ENCODE data around the gene IKZF4.
"Not testable (repeated sequence)": the region's sequence is repeated elsewhere in the genome, so short reads cannot be mapped to it uniquely, and the experiment has no call there.

IKZF4 gene

DNA sequence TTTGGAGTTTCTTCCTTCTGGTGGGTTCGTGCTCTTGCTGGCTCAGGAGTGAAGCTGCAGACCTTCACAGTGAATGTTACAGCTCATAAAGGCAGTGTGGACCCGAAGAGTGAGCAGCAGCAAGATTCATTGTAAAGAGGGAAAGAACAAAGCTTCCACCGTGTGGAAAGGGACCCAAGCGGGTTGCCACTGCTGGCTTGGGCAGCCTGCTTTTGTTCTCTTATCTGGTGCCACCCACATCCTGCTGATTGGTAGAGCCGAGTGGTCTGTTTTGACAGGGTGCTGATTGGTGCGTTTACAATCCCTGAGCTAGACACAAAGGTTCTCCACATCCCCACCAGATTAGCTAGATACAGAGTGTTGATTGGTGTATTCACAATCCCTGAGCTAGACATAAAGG, 21.3 kb upstream of the IKZF4 start:
- DNase-seq, result peak in 1 of 5 experiments; percentile 59

DNA sequence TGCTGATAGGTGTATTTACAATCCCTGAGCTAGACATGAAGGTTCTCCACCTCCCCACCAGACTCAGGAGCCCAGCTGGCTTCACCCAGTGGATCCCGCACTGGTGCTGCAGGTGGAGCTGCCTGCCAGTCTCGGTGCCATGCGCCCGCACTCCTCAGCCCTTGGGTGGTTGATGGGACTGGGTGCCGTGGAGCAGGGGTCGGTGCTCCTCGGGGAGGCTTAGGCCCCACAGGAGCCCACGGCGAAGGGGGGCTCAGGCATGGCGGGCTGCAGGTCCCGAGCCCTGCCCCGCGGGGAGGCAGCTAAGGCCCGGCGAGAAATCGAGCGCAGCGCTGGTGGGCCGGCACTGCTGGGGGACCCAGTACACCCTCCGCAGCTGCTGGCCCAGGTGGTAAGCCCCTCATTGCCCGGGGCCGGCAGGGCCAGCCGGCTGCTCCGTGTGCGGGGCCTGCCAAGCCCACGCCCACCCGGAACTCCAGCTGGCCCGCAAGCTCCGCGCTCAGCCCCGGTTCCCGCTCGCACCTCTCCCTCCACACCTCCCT, 20.8 kb upstream of the IKZF4 start:
- DNase-seq, result not testable (repeated sequence)

DNA sequence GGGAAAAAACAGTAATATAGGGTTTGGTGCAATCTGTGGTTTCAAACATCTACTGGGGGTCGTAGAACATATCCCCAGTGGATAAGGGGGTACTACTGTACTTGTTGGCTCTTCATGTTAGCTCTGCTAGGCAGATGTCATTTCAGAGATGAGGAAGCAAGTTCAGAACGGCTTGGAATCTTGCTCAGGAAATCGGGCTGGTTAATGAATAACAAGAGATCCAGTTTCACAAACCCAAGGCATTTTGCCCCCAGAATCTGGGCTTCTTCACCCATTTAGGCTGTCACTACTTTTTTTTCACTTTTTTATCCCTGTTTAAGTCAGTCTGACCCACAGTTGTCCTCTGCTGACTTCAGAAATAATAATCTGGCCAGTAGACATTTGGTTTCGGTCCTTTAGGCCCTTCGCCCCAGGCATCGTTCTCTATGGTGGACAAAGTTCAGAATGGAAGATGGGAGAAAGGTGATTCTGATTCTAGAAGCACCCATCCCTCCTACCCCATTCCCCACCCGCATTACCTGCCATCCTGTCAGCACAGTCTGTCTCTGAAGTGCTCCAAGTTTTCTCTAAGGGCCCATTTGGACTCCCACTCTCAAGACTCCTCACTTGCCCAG, 19.2 kb upstream of the IKZF4 start:
- DNase-seq, result no peak

DNA sequence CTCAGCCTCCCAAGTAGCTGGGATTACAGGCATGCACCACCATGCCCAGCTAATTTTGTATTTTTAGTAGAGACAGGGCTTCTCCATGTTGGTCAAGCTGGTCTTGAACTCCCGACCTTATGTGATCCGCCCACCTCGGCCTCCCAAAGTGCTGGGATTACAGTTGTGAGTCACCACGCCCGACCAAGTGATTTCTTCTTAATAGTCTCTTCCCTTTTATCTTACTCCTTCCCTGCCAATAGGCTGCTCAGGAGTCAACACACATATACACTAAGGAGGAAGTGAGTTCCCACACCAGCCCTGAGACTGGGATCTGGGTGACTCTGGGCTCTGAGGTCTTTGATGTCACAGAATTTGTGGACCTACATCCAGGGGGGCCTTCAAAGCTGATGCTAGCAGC, 17.5 kb upstream of the IKZF4 start:
- not testable (repeated sequence) for DNase-seq

DNA sequence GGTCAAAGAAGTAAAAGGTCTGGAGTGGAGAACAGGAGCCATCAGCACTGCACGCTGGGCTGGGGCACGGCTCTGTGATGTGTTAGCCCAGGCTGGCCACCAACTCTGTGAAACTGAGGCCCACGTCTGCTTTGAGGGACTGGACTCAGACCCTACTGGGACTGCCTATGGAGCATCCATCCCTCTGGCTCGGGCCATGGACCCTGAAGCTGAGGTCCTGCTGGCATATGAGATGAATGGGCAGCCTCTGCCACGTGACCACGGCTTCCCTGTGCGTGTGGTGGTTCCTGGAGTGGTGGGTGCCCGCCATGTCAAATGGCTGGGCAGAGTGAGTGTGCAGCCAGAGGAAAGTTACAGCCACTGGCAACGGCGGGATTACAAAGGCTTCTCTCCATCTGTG, 16.6 kb upstream of the IKZF4 start:
- no peak for DNase-seq

DNA sequence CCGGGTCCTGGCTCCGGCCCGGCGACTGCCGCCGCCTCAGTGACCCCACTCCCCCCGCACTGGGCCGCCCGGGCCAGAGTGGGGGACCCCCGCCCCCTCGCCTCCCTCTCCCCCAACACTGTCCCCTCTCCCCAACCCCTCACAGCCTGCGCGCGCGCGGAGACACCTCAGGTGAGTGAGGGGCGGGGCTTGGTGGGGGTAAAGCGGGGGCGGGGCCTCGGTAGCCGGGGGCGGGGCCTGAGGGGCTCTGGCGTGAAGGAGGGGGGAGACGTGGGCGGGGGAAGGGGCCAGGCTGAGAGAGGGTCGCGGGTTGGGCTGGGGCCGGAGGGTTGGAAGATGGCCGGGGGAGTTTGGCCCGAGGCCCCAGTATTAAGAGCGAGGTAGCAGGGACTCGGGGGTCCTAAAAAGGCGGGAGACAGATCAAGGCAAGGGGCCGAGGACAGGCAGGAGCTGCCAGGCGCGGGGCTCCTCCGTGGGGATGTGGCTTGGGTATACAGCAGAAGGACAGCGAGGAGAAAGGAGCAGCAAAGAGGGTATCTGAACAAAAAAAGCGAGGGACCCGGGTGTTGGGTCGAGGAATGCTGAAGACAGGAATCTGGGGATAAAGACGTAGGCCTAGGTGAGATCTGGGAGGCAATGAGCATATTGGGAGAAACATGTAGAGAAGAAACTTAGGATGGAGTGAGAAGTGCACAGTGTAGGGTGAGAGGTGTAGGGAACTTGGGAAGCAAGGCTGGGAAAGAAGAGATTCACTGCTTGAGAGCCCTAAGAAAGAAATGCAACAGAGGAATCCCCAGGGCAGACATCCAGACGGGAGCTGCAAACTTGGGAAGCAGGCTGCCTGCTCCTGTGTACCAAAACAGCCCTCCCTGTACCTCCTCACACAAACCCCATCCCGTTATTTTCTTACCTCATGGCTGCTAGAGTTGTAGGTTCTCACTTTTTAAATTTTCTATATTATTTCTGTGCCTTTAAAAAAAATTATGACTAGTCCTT, 13.0 kb upstream of the IKZF4 start:
- peak; percentile 39 to 66 (median 63) for DNase-seq

DNA sequence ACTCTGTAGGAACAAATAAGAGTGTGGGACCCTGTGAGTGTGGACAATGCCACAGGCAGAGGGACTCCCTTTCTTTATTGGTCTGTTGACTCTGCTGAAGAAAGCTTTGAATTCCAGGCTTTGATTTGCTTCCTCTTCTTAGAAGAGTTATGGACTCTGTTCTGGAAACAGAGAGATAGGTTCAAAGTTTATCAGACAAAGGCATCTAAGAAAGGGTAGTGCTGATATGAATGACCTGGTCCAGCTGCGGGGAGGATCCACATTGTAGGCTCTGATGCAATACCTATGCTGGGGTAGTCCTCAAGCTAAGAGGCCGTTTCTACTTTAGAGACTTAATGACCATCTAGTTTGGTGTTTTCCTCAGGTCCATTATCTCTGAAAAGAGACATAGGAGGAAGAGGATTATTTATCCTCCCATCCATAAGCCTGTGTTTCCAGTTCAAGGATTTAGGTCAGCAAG, 10.7 kb upstream of the IKZF4 start:
- no peak for DNase-seq

DNA sequence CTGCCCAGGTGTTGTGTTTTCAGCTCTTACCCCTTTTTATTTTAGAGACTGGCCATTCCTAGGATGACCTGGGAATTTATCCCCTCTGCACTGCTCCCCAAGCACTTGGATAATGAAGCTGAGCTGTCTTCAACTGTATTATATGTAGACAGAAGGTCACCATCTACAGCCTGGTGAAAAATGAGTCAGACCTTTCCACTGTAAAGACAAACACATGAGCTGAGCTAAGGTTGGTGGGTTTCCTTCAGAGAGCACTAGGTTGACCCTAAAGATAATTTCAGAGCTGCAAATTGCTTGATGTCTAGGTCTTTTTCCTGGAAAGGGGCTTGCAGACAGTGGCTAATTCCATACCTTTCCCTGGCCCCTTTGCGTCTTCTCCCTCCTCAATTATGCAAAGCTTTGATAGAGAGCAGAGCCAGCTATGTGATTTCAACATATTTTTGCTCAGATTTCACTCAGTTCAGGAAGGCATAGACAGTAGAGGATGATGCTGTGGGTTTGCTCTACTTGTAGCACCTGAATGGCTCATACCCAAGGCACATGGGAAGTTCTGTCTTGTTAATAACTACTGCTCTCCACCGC, 9.2 kb upstream of the IKZF4 start:
- no peak for DNase-seq

DNA sequence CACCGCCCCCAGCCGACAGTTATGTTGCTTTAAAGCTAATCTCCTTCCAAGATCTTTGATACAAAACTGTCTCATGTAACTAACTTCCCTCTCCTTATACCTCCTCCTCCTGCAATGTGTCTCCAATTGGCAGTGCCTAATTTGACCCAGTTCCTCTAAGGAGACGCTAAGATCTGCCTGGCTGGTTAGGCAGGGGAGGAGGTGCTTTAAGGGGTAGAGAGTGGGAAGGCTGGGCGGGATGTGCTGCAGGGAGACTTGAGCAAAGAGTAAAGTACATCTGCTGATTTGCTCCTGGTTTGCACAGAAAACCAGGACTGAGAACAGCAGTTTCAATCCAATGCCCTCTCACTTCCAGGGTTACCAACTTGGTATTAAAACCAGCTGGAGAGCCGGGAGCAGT, 7.4 kb upstream of the IKZF4 start:
- no peak for DNase-seq

DNA sequence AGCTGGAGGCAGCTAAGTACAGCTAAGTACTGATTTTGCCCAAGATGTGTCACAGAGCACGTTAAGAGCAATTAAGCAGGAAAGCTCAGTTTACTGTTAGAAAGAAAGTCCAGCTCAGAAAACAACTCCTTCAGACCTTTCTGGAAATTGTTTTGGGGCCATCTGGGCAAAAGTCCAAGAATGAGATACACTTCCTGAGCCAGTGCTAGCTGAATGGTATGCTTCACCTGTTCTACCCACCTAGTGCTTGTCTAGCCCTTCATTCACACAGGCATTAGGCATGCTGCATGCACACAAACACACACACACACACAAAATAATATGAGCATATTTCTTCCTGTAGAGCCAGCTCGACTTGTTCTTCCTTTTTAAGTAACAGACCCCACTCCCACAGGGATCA, 6.6 kb upstream of the IKZF4 start:
- no peak for DNase-seq

DNA sequence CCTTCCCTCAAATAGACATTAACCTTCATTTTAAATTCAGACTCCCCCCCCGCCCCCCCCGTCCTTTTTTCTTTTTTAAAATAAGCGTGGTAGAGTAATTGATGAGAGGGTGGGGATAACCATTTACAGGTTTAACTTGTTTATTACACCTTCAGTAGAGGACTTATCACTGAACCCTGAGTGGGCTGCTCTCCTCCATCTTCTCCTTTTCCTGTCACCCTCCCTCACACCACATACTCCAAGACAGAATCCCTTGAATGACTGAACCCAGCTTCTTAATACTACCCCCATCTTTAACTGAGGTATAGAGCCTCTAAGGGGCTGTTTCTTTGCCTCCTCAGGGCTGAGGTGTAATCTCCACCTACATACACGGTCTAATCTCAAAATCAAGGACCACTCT, 3.7 kb upstream of the IKZF4 start:
- DNase-seq, result no peak

DNA sequence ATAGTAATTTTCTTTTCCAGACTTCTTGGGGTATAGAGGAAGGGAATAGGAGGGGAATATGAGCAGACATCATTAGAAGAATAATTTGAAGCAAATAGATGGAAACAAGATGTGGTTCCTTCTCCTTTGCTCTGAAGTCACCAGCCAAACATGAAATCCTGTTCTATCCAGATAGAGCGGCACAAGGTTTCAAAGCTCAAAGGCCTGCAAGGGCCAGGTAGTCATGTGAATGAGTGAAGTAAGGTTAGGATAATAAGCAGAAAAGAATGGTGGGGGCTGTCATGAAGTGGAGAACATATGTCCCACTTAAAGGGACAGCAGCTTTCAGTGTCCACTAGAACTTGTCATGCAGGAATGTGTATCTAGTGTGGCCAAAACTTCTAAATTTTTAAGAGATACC, 2.5 kb upstream of the IKZF4 start:
- DNase-seq, result no peak

DNA sequence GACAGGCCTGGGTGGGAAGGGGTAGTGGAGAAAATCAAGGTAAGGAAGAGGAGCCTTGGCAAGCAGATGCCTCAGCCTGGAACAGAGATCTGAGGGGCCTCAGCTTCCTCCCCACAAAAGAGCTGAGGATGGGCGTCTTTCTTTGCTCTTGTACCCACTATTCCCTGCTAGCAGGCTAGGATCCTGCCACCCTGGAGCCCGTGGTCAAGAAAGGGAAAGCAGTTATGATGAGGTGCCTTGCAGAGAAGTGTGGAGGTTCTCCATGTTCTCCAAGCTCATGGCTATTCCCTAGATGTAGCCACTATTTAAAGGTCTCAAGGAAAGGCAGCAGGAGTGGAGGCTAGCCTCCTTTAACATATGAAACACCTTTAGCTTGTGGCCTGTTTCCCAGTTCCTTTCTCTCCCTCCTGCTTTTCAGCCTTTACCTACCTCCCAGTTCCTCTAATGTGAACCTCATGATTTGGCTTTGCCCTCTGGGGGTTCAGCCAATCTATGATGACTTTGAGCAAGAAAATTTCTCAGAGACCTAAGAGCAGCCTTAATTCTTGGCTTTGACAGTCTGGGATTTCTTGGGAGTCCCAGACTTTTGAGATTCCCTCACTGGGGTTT, 1.1 kb downstream of the IKZF4 start:
- no peak for DNase-seq

DNA sequence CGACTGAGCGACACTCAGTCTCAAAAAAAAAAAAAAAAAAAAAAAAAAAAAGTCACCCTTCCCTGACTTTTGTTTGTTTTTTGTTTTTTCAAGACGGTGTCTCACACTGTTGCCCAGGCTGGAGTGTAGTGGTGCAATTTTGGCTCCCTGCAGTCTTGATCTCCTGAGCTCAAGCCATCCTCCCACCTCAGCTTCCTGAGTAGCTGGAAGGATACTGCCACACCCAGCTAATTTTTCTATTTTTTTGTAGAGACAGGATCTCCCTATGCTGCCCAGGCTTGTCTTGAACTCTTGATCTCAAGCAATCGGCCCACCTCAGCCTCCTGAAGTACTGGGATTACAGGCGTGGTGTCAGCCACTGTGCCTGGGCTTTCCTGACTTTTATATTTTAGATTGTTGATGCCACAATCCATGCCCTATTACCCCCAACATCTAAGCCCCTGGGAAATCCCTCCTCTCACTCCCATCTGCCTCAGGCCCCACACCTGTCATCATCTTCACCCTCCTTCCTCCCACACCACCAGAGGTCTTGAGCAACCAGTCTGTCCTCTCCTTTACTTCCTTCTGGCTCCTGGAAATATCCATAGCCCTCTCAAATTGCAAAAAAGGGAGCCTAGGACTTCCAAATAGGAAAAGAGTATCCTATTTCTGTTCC, 7.8 kb downstream of the IKZF4 start:
- DNase-seq, result no peak

DNA sequence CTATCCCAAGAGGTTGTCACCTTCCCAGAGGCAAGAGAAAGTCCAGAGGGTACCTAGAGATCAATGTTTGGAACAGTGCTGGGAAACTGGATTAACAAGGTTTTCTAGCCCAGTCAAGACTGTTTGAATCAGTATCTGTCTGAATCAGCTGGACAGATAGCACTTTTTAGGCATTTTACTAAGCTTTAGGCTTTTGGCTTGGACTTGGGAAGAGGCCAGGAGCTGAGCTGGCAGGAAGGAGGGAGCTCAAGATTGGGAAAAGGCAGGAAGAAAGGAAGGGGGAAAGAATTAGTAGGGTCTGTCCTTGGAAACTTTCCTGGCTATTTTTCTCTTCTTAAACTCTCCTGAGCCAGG, 8.3 kb downstream of the IKZF4 start:
- DNase-seq, result no peak

DNA sequence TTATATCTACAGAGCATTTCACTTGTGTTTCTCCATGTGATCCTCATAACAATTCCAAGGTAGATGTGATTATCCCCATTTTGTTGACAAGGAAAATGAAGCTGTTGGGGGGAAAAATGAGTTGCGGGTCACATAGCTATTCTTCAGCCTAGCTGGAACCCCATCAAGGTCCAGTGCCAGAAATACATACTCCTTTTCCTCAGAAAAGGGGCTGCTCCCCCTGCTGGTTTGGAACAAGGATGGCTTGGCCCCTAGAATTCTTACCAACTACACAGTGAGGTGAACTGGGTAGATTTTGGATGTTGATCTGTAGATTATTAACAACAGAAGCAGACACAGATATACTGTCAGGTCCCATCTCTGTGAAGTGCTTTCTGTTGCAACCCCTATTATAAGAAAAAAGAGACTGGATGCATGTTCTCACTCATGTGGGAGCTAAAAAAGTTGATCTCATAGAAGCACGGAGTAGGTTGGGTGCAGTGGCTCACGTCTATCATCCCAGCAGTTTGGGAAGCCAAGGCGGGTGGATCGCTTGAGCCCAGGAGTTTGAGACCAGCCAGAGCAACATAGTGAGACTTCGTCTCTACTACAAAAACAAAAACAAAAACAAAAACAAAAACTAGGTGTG, 8.9 kb downstream of the IKZF4 start:
- peak in 2 of 5 experiments; percentile 28 to 60 for DNase-seq

DNA sequence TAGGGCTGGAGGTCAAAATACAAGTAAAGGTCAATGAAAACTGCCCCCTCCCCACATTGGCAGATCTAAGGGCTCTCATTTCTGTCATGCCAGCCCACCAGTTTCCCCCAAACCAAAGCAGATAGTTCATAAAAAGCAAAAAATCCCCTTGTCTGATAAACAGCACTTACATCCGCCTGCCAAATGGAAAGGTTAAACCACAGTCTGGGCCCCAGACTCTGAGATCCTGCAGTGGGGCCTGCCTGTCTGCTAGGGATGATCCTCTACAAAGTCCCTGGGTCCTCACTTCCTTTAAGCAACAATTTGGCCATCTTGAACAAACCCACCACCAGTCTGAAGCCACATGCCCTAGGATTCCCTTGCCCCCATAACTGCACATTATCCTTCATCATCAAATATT, 11.1 kb downstream of the IKZF4 start:
- DNase-seq, result peak in 1 of 5 experiments; percentile 48

DNA sequence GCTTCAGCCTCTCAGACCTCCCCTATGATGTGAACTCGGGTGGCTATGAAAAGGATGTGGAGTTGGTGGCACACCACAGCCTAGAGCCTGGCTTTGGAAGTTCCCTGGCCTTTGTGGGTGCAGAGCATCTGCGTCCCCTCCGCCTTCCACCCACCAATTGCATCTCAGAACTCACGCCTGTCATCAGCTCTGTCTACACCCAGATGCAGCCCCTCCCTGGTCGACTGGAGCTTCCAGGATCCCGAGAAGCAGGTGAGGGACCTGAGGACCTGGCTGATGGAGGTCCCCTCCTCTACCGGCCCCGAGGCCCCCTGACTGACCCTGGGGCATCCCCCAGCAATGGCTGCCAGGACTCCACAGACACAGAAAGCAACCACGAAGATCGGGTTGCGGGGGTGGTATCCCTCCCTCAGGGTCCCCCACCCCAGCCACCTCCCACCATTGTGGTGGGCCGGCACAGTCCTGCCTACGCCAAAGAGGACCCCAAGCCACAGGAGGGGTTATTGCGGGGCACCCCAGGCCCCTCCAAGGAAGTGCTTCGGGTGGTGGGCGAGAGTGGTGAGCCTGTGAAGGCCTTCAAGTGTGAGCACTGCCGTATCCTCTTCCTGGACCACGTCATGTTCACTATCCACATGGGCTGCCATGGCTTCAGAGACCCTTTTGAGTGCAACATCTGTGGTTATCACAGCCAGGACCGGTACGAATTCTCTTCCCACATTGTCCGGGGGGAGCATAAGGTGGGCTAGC, 13.9 kb downstream of the IKZF4 start:
- DNase-seq, result peak in 3 of 5 experiments; percentile 21 to 66 (median 29)

DNA sequence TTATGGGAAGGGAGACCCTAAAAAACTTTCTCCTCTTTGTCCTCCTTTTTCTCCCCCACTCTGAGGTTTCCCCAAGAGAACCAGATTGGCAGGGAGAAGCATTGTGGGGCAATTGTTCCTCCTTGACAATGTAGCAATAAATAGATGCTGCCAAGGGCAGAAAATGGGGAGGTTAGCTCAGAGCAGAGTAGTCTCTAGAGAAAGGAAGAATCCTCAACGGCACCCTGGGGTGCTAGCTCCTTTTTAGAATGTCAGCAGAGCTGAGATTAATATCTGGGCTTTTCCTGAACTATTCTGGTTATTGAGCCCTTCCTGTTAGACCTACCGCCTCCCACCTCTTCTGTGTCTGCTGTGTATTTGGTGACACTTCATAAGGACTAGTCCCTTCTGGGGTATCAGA, 16.3 kb downstream of the IKZF4 start:
- no peak for DNase-seq

DNA sequence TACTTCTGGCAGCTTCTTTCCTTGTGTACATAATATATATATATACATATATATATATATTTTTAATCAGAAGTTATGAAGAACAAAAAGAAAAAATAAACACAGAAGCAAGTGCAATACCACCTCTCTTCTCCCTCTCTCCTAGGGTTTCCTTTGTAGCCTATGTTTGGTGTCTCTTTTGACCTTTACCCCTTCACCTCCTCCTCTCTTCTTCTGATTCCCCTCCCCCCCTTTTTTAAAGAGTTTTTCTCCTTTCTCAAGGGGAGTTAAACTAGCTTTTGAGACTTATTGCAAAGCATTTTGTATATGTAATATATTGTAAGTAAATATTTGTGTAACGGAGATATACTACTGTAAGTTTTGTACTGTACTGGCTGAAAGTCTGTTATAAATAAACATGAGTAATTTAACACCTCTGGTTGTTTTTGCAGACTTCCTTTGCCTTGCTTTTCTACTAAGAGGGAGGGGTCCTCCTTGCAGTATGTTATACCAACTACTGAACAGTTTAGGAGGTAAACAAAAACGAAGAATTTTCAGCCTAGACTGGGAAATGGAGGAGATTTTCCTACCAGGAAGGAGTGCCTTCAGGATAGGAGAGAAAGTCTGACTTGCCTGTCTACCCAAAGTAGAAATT, 17.3 kb downstream of the IKZF4 start:
- peak in 1 of 5 experiments; percentile 62 for DNase-seq

DNA sequence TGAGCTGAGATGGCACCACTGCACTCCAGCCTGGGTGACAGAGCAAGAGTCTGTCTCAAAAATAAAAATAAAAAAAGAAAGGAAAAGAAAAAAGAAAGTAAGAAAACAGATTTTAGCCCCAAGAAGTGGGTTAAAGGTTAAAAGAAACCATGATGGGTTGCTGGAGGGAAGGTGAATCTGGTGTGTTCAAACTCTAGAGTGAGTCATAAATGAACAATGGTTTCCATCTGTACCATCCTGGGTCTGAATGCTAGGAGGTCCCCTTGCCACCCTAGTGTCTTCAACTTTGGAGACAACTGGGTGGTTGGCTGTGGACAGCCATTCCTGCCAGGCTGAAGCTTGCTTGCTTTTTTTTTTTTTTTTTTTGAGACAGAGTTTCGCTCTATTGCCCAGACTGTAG, 19.3 kb downstream of the IKZF4 start:
- peak in 1 of 5 experiments; percentile 73 for DNase-seq
